ENCODE data around the gene H2AZ1.

- TF ChIP-seq, protein P1, sequence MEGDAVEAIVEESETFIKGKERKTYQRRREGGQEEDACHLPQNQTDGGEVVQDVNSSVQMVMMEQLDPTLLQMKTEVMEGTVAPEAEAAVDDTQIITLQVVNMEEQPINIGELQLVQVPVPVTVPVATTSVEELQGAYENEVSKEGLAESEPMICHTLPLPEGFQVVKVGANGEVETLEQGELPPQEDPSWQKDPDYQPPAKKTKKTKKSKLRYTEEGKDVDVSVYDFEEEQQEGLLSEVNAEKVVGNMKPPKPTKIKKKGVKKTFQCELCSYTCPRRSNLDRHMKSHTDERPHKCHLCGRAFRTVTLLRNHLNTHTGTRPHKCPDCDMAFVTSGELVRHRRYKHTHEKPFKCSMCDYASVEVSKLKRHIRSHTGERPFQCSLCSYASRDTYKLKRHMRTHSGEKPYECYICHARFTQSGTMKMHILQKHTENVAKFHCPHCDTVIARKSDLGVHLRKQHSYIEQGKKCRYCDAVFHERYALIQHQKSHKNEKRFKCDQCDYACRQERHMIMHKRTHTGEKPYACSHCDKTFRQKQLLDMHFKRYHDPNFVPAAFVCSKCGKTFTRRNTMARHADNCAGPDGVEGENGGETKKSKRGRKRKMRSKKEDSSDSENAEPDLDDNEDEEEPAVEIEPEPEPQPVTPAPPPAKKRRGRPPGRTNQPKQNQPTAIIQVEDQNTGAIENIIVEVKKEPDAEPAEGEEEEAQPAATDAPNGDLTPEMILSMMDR (IDR thresholded peaks at IDR 0.05), result no peak
- no peak for TF ChIP-seq ZFX (IDR thresholded peaks at IDR 0.05; ENCODE audit: borderline replicate concordance)
Observed at GRCh38 chr4:99960648-99961047, 10.6 kb upstream of the H2AZ1 start.

Data from 22Rv1 (cell line).